Colonic mucosa (tissue), 4 donors: ENCODE data around the gene BMAL2. TPM values are rescaled to one million over a fixed set of nuclear protein-coding genes. Genes with fewer than 3 reads are reported as not detected.

Source experiments
- DNase-seq: peaks from one replicate; pipeline ENCODE4 v3.0.0-alpha.2; 2020
- H3K27ac ChIP-seq: fragments of 200-600 bp; one replicate; pipeline ENCODE4 v1.8.0; 2021
- H3K27me3 ChIP-seq: fragments of 200-600 bp; one replicate; pipeline ENCODE4 v1.8.0; 2021
- H3K36me3 ChIP-seq: fragments of 200-600 bp; one replicate; pipeline ENCODE4 v1.8.0; 2021
- H3K4me1 ChIP-seq: fragments of 200-600 bp; one replicate; pipeline ENCODE4 v1.8.0; 2021; ENCODE audit warnings: mild to moderate bottlenecking
- H3K4me3 ChIP-seq: fragments of 200-600 bp; one replicate; pipeline ENCODE4 v1.8.0; 2021
- H3K9ac ChIP-seq, 2 donors: one replicate each; pipeline ENCODE4 v1.7.0; 2013; ENCODE audit warnings: control low read depth in 2 of 2, low read depth in 2 of 2, low read length in 2 of 2
- H3K9me3 ChIP-seq: fragments of 200-600 bp; one replicate; pipeline ENCODE4 v1.8.0; 2021
- CTCF ChIP-seq: fragments of 200-600 bp; IDR thresholded peaks from one replicate; pipeline ENCODE4 v1.8.0; 2022; ENCODE audit warnings: antibody characterized with exemption, mild to moderate bottlenecking
- intact Hi-C: fragments of 100-400 bp; cut with DNase I; formaldehyde crosslinking; loops from one replicate; pipeline ENCODE4 v1.14.1; 2022
- total RNA-seq, 2 donors: library from RNA; stranded (reverse); fragmentation: NEBNext Ultra II Directional in 1 of 2; extraction: Animal tissue kit (Norgen Biotek cat#: 25700) in 1 of 2; gene quantifications; one replicate each; pipeline ENCODE4 v1.2.1, GENCODE V29; 2021
- donor health status: healthy.
- donor health status: DM: no; HTN: no; CAD: no.
- donor health status: DM: no; HTN: no; CAD: no.

Gene BMAL2
- total RNA-seq, 2 donors from 2014 or later: 7.0 to 14.9 TPM

GRCh38 chr12:27343255-27344000 lies 10.8 kb downstream of the BMAL2 start:
- H3K36me3 ChIP-seq: no peaks in the 10 kb centered on the region
- H3K4me3 ChIP-seq: no peak overlapping the region
- no peak overlapping the region for H3K9ac ChIP-seq
- intact Hi-C loops: no loop called here
- no peak for TF ChIP-seq CTCF
- no peaks in the 10 kb centered on the region for H3K9me3 ChIP-seq
- no peaks in the 10 kb centered on the region for H3K27me3 ChIP-seq
- no peak overlapping the region for H3K27ac ChIP-seq
- DNase-seq: no peak
- H3K4me1 ChIP-seq: no peaks in the 10 kb centered on the region

DNA sequence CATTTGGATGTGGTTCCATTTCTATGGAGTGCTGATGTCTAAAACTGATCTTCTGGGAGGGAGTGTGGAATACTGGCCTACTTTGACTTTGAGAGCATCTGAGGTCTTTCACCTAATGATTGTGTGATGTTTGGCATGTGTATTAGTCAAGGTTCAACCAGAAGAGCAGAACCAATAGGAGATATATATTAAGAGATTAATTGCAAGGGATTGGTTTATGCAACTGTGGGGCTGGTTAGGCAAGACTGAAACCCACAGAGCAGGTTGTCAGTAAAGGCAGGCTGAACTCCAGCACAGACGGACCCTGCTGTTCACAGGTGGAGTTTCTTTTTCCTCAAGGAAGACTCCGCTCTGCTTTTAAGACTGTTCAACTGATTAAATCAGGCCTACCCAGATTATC lies 11.6 kb downstream of the BMAL2 start:
- no peaks in the 10 kb centered on the region for H3K27me3 ChIP-seq
- H3K36me3 ChIP-seq: no peaks in the 10 kb centered on the region
- H3K9me3 ChIP-seq: no peaks in the 10 kb centered on the region
- H3K9ac ChIP-seq: no peak overlapping the region
- intact Hi-C loops: no loop called here
- no peak for DNase-seq
- H3K4me1 ChIP-seq: no peaks in the 10 kb centered on the region
- TF ChIP-seq CTCF: no peak
- H3K4me3 ChIP-seq: no peak overlapping the region
- H3K27ac ChIP-seq: no peak overlapping the region

DNA sequence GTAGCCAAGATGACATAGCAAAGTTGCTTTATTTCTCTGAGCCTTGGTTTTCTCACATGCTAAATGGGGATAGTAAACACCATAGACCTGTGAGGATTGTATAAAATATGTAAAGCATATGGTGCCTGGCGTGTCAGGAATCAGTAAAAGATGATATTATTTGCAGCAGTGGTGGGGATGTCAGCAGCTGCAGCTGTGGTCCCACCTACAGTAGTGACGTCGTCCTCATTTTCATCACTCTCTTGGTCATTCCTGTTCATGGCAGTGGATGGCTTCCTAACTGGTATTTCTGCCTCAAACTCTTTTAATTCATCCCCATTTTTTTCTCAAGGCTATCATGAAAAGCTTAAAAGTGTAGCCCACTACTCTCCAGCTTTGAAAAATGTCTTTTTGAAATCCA lies 12.1 kb downstream of the BMAL2 start:
- Histone ChIP-seq H3K36me3 (no peaks in the 10 kb centered on the region), H3K9me3 (no peaks in the 10 kb centered on the region), H3K4me3 (no peak overlapping the region), H3K9ac (no peak overlapping the region), H3K27me3 (no peaks in the 10 kb centered on the region), H3K27ac (no peak overlapping the region), H3K4me1 (no peaks in the 10 kb centered on the region)
- TF ChIP-seq CTCF: no peak
- DNase-seq: no peak
- intact Hi-C loops: no loop called here

DNA sequence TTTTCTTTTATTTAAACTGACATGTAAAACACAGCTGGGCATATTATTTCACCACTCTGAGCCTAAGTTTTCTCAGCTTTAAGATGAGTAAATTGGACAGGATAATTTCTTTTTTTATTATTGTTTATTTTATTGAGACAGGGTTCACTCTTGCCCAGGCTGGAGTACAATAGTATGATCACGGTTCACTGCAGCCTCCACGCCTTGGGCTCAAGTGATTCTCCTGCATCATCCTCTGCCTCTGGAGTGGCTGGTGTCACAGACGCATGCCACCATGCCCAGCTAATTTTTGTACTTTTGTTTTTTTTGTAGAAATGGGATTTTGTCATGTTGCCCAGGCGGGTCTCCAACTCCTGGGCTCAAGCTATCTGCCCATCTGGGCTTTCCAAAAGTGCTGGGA lies 12.7 kb downstream of the BMAL2 start:
- no peaks in the 10 kb centered on the region for H3K4me1 ChIP-seq

DNA sequence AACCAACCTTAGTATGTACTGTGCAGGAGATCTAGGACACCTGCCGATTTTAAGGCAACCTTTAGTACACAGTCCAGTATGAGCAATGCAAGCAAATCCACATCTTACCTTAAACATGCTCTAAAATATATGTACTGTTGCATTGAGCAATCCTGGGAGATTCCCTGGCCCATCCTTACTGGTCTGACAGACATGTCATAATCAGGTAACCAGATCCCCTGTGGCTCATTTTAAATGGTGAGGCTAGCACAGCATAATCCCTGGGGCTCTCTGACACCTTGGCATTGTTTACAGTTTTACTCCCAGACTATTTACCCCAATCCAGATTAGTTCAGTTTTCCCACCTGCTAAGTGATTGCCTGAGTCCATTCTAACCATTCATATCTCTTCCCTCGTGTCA lies 15.1 kb downstream of the BMAL2 start:
- no peaks in the 10 kb centered on the region for H3K27me3 ChIP-seq
- H3K27ac ChIP-seq: no peak overlapping the region
- TF ChIP-seq CTCF: no peak
- DNase-seq: no peak
- H3K36me3 ChIP-seq: no peaks in the 10 kb centered on the region
- H3K4me1 ChIP-seq: no peaks in the 10 kb centered on the region
- H3K4me3 ChIP-seq: no peak overlapping the region
- intact Hi-C loops: no loop called here
- H3K9me3 ChIP-seq: no peaks in the 10 kb centered on the region
- H3K9ac ChIP-seq: no peak overlapping the region

More for the DNA sequence above, 12.7 kb downstream of the BMAL2 start:
- no peak for DNase-seq
- no peak overlapping the region for H3K4me3 ChIP-seq
- intact Hi-C loops: no loop called here
- TF ChIP-seq CTCF: no peak
- no peaks in the 10 kb centered on the region for H3K27me3 ChIP-seq
- no peaks in the 10 kb centered on the region for H3K36me3 ChIP-seq
- H3K27ac ChIP-seq: no peak overlapping the region
- H3K9me3 ChIP-seq: no peaks in the 10 kb centered on the region
- no peak overlapping the region for H3K9ac ChIP-seq
